Testis (tissue), 2 donors: ENCODE results near the gene POLK.

Experiments
- POLR2A ChIP-seq: fragments of 450-650 bp; IDR thresholded peaks from one replicate; pipeline ENCODE4 v1.6.1; 2017; ENCODE audit warnings: antibody characterized with exemption, mild to moderate bottlenecking, moderate library complexity
- TF ChIP-seq, protein P1 (sequence below), 3 experiments: fragments of 450-650 bp in 2 of 3; fragments of 200-600 bp in 1 of 3; sonication (generic) in 1 of 3; IDR thresholded peaks; one replicate each; pipeline ENCODE4 v1.5.1; 2016 to 2019; ENCODE audit warnings: antibody characterized with exemption in 3 of 3, mild to moderate bottlenecking in 2 of 3, moderate library complexity in 1 of 3

- TF ChIP-seq, protein P1, sequence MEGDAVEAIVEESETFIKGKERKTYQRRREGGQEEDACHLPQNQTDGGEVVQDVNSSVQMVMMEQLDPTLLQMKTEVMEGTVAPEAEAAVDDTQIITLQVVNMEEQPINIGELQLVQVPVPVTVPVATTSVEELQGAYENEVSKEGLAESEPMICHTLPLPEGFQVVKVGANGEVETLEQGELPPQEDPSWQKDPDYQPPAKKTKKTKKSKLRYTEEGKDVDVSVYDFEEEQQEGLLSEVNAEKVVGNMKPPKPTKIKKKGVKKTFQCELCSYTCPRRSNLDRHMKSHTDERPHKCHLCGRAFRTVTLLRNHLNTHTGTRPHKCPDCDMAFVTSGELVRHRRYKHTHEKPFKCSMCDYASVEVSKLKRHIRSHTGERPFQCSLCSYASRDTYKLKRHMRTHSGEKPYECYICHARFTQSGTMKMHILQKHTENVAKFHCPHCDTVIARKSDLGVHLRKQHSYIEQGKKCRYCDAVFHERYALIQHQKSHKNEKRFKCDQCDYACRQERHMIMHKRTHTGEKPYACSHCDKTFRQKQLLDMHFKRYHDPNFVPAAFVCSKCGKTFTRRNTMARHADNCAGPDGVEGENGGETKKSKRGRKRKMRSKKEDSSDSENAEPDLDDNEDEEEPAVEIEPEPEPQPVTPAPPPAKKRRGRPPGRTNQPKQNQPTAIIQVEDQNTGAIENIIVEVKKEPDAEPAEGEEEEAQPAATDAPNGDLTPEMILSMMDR (IDR thresholded peaks at IDR 0.05), result no peak
- no peak for TF ChIP-seq POLR2A
These were observed 91.7 kb downstream of the POLK start for GRCh38 chr5:75603371-75603770.
